Psoas muscle (tissue), 8 donors: ENCODE data around the gene GPATCH8. TPM values are rescaled to one million over a fixed set of nuclear protein-coding genes. Genes with fewer than 3 reads are reported as not detected.
A peak's percentile ranks its signal among the peaks of the same experiment; 100 is the strongest.

ENCODE experiments used
- ATAC-seq, 4 donors: fragments of 200-7000 bp; cut with Tn5 transposase; one replicate each; pipeline ENCODE4 v1.9.1; 2020; ENCODE audit warnings: moderate library complexity in 3 of 4, mild to moderate bottlenecking in 2 of 4
- DNase-seq, 2 donors: peaks; one replicate each; pipeline ENCODE4 v3.0.0-alpha.2; 2020
- H3K27ac ChIP-seq: fragments of 200-600 bp; one replicate; pipeline ENCODE4 v1.8.0; 2022
- H3K27me3 ChIP-seq, 3 donors: fragments of 200-600 bp in 1 of 3; one replicate each; pipeline versions ENCODE4 v1.6.1 to v1.8.0; 2013 to 2022; ENCODE audit warnings: low read length in 2 of 3, mild to moderate bottlenecking in 2 of 3, moderate library complexity in 1 of 3; ENCODE audit not compliant: insufficient read depth in 3 of 3
- H3K36me3 ChIP-seq, 2 donors: fragments of 200-600 bp in 1 of 2; one replicate each; pipeline versions ENCODE4 v1.6.1 to v1.8.0; 2013 to 2022; ENCODE audit warnings: low read depth in 1 of 2, mild to moderate bottlenecking in 1 of 2, moderate library complexity in 1 of 2; ENCODE audit not compliant: insufficient read depth in 1 of 2
- H3K4me1 ChIP-seq: fragments of 200-600 bp; one replicate; pipeline ENCODE4 v1.8.0; 2022
- H3K4me3 ChIP-seq: fragments of 200-600 bp; one replicate; pipeline ENCODE4 v1.8.0; 2022; ENCODE audit warnings: mild to moderate bottlenecking
- H3K9me3 ChIP-seq: fragments of 200-600 bp; one replicate; pipeline ENCODE4 v1.8.0; 2022
- CTCF ChIP-seq: fragments of 200-600 bp; IDR thresholded peaks from one replicate; pipeline ENCODE4 v1.8.0; 2022; ENCODE audit warnings: antibody characterized with exemption
- WGBS, 3 donors: extraction: QIAGEN DNeasy Blood & Tissue Kit; methylation state at CpG; one replicate each; pipeline versions ENCODE4 v1.1.6 to v1.1.7; 2013; 5-methylcytosine and 5-hydroxymethylcytosine counted together
- intact Hi-C, 2 donors: fragments of 100-400 bp; cut with DNase I; formaldehyde crosslinking; loops; one replicate each; pipeline versions ENCODE4 v1.11.0 to v1.14.2; 2022
- polyA plus RNA-seq, 3 donors: library from polyadenylated mRNA; stranded (reverse); fragments of 200-250 nt; gene quantifications; one replicate each; pipeline ENCODE4 v1.2.3, GENCODE V29; 2013
- total RNA-seq, 4 donors: library from RNA; stranded (reverse); fragmentation: NEBNext Ultra II Directional in 2 of 4; extraction: Animal tissue kit (Norgen Biotek cat#: 25700) in 2 of 4; gene quantifications; one replicate each; pipeline versions ENCODE4 v1.2.1 to v1.2.4, GENCODE V29; 2021 to 2023
- donor health status: healthy with polysubstance abuse.
- donor health status: DM: no; HTN: no; CAD: no; lungs with moderate emphysema.
- donor health status: Bipolar disorder and iron deficiency.
- donor health status: healthy.
- donor health status: DM: yes; HTN: yes; CAD: no.
- donor health status: DM: no; HTN: no; CAD: no.
- donor health status: DM: no; HTN: no; CAD: no.
- donor health status: DM: yes; HTN: yes; CAD: no.

GPATCH8 gene
- total and polyA plus RNA-seq, 7 donors = 5.7 to 28.1 (median 19.0) TPM

DNA sequence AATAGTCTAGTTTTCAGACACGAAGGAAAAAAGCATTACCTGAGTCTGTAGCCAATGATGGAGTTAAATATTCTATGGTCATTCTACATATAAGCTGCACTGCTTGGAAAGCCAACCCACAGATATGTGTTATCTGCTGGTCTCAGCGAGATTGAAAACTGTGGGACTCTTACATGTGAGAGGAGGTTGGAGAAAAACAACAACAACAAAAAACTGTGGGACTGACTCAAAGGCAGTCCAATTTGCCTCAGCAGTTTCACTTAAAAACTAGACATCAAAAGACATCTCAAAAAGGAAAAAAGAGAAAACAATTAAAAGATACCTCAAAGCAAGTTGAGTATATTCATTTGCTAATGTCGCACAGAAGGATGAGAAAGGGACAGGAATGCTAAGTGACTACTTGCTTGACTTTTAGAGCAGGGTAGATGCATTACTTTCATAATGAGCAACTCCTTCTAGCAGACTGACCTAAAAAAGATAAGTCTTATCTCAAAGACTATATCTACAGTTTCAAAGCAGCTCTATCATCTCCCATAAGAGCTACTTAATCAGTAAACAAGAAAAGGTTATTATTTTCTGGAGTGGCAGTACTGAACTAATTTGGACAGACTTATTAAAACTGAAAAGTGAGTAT is 78.3 kb downstream of the GPATCH8 start:
- TF ChIP-seq CTCF = no peak
- ATAC-seq (no peak), DNase-seq (no peak)
- H3K4me1 ChIP-seq = no peaks in the 10 kb centered on the region
- peaks cover 3 to 83% of the 10 kb centered on the region in 2 donors for H3K36me3 ChIP-seq
- H3K9me3 ChIP-seq = no peaks in the 10 kb centered on the region
- WGBS, 3 donors = 93 to 95% (median 93%) methylated on average over 3 of the region's 3 CpGs
- H3K27ac ChIP-seq = no peak overlapping the region
- H3K27me3 ChIP-seq = no peaks in the 10 kb centered on the region
- intact Hi-C loops = loop anchor here in 1 of 2 donors (5.0 kb wide), 1 partner anchor 42 kb away; no protein-coding TSS in a partner anchor
- H3K4me3 ChIP-seq = no peak overlapping the region

- Histone ChIP-seq H3K4me3 (no peak overlapping the region), H3K36me3 (peaks cover 0 to 65% of the 10 kb centered on the region in 2 donors), H3K4me1 (no peaks in the 10 kb centered on the region), H3K9me3 (no peaks in the 10 kb centered on the region), H3K27ac (peak overlapping the region; percentile 18), H3K27me3 (no peaks in the 10 kb centered on the region)
- no peak for TF ChIP-seq CTCF
- intact Hi-C loops = no loop called here
- 83 to 93% (median 89%) methylated on average over 2 of the region's 2 CpGs for WGBS, 3 donors
- ATAC-seq (peak; percentile 72 to 92 (median 84)), DNase-seq (no peak)
Observed at GRCh38 chr17:44417553-44417952, 85.7 kb downstream of the GPATCH8 start.

- Histone ChIP-seq H3K36me3 (peaks cover 0 to 56% of the 10 kb centered on the region in 2 donors), H3K4me1 (no peaks in the 10 kb centered on the region), H3K27me3 (no peaks in the 10 kb centered on the region), H3K27ac (no peak overlapping the region), H3K4me3 (no peak overlapping the region), H3K9me3 (no peaks in the 10 kb centered on the region)
- TF ChIP-seq CTCF = no peak
- intact Hi-C loops = no loop called here
- WGBS, 3 donors = 83 to 94% (median 89%) methylated on average over 2 of the region's 2 CpGs
- DNase-seq (no peak), ATAC-seq (peak in 1 of 4 donors; percentile 16)
Observed at GRCh38 chr17:44416558-44417289, 86.5 kb downstream of the GPATCH8 start.

DNA sequence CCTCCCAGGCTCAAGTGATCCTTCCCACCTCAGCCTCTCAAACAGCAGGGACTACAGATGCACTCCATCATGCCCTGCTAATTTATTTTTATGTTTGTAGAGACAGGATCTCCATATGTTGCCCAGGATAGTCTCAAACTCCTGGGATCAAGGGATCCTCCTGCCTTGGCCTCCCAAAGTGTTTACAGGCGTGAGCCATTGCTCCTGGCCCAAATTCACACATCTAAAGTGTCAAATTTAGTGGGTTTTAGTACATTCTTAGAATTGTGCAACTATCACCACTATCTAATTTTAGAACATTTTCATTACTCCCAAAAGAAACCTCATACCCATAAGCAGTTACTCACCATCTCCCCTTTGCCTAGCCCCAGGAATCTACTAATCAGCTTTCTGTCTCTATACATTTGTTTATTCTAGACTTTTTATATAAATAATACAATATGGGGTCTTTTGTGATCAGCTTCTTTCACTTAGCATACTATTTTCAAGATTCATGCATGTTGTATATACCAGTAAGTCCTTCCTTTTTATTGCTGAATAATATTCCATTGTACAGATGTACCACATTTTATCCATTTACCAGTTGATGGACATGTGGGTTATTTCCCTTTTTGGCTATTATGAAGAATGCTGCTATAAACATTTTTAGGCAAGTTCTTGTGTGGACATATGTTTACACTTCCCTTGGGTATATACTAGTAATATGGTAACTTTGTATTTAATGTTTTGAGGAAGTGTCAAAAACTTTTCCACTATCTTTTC is 88.6 kb downstream of the GPATCH8 start:
- Histone ChIP-seq H3K36me3 (peaks cover 0 to 36% of the 10 kb centered on the region in 2 donors), H3K27me3 (no peaks in the 10 kb centered on the region), H3K27ac (no peak overlapping the region), H3K4me1 (no peaks in the 10 kb centered on the region), H3K4me3 (no peak overlapping the region), H3K9me3 (no peaks in the 10 kb centered on the region)
- DNase-seq = no peak
- intact Hi-C loops = no loop called here
- 98 to 100% (median 100%) methylated on average over 1 of the region's 1 CpG for WGBS, 3 donors
- no peak for TF ChIP-seq CTCF
- ATAC-seq = no peak
